Measurements from ENCODE around the gene ALG10.
"Not testable (repeated sequence)": the region's sequence is repeated elsewhere in the genome, so short reads cannot be mapped to it uniquely, and the experiment has no call there.

The ALG10 gene

DNA sequence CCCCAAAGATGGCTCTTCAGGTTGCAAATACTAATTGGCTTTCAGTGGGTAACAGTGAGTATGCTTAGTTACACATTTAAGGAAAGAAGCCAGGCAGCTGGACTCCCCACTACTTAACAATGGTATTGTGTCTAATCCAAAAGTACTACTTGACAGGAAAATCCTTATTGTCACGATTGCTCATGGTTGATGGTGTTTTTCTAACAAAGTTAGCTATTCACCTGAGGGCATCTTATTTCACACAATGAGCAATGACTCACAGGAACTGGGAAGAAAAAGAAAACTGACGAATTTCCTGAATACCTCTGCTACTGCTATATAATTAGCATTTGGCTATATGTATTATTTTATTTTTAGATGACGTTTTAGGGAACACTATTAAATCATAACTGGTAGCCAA, 33.4 kb upstream of the ALG10 start:
- Histone ChIP-seq H3K9ac (ENCODE audit: low read depth, low read length) (no peak overlapping the region), H3K27ac (ENCODE audit: low read length) (no peak overlapping the region), H3K9me3 (ENCODE audit: insufficient read depth, low read length, severe bottlenecking) (no peaks in the 10 kb centered on the region), H3K4me2 (ENCODE audit: insufficient read depth, low read length) (no peak overlapping the region), H2AFZ (ENCODE audit: low read depth, low read length) (no peak overlapping the region), H3K36me3 (ENCODE audit: insufficient read depth, low read length) (no peaks in the 10 kb centered on the region), H3K27me3 (ENCODE audit: insufficient read depth, low read length, poor library complexity) (no peaks in the 10 kb centered on the region), H3K79me2 (ENCODE audit: insufficient read depth, low read length) (no peaks in the 10 kb centered on the region), H4K20me1 (ENCODE audit: insufficient read depth, low read length) (no peaks in the 10 kb centered on the region), H3K4me1 (ENCODE audit: insufficient read depth, low read length) (no peaks in the 10 kb centered on the region), H3K4me3 (ENCODE audit: low read depth in 1 of 2, low read length in 2 of 2) (no peak overlapping the region)
- ATAC-seq (ENCODE audit: insufficient read depth, low read depth) (no peak), DNase-seq (no peak)
- TF ChIP-seq, protein P1, sequence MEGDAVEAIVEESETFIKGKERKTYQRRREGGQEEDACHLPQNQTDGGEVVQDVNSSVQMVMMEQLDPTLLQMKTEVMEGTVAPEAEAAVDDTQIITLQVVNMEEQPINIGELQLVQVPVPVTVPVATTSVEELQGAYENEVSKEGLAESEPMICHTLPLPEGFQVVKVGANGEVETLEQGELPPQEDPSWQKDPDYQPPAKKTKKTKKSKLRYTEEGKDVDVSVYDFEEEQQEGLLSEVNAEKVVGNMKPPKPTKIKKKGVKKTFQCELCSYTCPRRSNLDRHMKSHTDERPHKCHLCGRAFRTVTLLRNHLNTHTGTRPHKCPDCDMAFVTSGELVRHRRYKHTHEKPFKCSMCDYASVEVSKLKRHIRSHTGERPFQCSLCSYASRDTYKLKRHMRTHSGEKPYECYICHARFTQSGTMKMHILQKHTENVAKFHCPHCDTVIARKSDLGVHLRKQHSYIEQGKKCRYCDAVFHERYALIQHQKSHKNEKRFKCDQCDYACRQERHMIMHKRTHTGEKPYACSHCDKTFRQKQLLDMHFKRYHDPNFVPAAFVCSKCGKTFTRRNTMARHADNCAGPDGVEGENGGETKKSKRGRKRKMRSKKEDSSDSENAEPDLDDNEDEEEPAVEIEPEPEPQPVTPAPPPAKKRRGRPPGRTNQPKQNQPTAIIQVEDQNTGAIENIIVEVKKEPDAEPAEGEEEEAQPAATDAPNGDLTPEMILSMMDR (IDR thresholded peaks at IDR 0.05; ENCODE audit: borderline replicate concordance, extremely low read depth, low read length, poor library complexity, severe bottlenecking) = no peak
- TF ChIP-seq EZH2 (IDR thresholded peaks at IDR 0.05; ENCODE audit: borderline replicate concordance, low read depth, low read length, severe bottlenecking) = no peak

DNA sequence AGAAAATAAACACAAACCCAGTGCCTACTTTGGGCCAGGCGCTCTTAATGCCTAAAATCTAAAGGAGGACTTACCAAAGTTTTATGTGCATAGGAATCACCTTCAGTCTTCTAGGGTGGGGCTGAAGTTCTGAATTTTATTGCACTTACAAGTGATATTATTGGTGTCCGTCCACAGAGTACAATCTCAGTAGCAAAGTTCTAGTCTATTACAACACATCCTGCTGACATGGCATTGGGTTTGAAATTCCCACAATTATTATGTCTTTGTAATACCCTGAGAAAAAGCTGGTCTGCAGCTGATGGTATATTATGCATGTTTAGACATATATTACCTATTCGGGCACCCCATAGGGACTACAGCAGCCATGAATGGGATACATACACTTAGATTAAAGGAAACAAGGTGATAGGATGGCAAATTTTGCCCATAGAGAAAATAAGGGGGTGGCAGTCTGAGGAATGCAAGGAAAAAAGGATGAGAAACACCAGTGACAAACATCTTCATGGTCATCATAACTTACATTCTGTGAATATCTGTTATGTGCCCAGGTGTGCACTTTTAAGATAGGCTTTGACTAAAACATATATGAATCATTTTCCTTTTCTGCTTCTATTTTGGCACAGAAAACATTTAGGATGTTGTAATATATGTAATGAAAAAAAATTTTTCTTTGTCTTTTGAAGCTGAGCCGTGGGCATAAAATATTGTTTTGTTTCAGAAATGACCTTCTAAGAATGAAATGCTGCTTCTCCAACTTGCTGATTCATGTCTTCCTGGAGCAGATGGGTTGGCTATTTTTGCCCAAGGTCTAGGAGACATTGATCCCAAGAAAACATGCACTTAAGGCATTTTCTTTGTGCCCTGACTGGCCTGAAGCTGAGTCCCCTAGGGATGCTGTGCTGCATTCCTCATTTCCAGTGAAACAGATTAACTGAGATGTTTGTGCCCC, 27.2 kb upstream of the ALG10 start:
- TF ChIP-seq EZH2 (IDR thresholded peaks at IDR 0.05; ENCODE audit: borderline replicate concordance, low read depth, low read length, severe bottlenecking) = no peak
- TF ChIP-seq, protein P1 (IDR thresholded peaks at IDR 0.05; ENCODE audit: borderline replicate concordance, extremely low read depth, low read length, poor library complexity, severe bottlenecking) = no peak
- Histone ChIP-seq H3K79me2 (ENCODE audit: insufficient read depth, low read length) (no peaks in the 10 kb centered on the region), H3K4me3 (ENCODE audit: low read depth in 1 of 2, low read length in 2 of 2) (no peak overlapping the region), H3K27ac (ENCODE audit: low read length) (no peak overlapping the region), H3K36me3 (ENCODE audit: insufficient read depth, low read length) (no peaks in the 10 kb centered on the region), H3K9ac (ENCODE audit: low read depth, low read length) (no peak overlapping the region), H3K27me3 (ENCODE audit: insufficient read depth, low read length, poor library complexity) (no peaks in the 10 kb centered on the region), H2AFZ (ENCODE audit: low read depth, low read length) (no peak overlapping the region), H4K20me1 (ENCODE audit: insufficient read depth, low read length) (no peaks in the 10 kb centered on the region), H3K4me2 (ENCODE audit: insufficient read depth, low read length) (no peak overlapping the region), H3K9me3 (ENCODE audit: insufficient read depth, low read length, severe bottlenecking) (no peaks in the 10 kb centered on the region), H3K4me1 (ENCODE audit: insufficient read depth, low read length) (no peaks in the 10 kb centered on the region)
- DNase-seq (no peak), ATAC-seq (ENCODE audit: insufficient read depth, low read depth) (no peak)

DNA sequence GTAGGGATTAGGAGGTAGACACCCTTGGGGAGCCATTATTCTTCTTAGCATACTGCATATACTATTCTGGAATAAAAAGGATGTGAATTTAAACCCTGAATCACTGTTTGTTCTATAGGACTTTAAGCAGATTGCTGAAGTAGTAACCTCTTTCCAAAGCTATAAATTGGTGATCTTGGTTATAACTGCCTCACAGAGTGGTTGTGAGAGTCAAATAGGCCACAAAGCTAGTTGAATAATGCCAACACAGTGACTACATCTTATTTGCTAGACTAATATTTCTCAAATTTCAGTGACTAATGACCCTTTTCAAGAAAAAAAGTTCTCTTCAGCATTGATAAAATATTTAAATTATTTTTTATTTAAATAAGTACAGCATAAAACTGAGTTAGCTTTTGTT, 13.5 kb upstream of the ALG10 start:
- not testable (repeated sequence) for ATAC-seq (ENCODE audit: insufficient read depth, low read depth); H2AFZ ChIP-seq (ENCODE audit: low read depth, low read length); H3K27me3 ChIP-seq (ENCODE audit: insufficient read depth, low read length, poor library complexity); H3K27ac ChIP-seq (ENCODE audit: low read length); H3K9me3 ChIP-seq (ENCODE audit: insufficient read depth, low read length, severe bottlenecking); H3K36me3 ChIP-seq (ENCODE audit: insufficient read depth, low read length); H3K4me1 ChIP-seq (ENCODE audit: insufficient read depth, low read length); H3K4me3 ChIP-seq (ENCODE audit: low read depth in 1 of 2, low read length in 2 of 2); DNase-seq; H3K4me2 ChIP-seq (ENCODE audit: insufficient read depth, low read length); H3K79me2 ChIP-seq (ENCODE audit: insufficient read depth, low read length); H4K20me1 ChIP-seq (ENCODE audit: insufficient read depth, low read length); H3K9ac ChIP-seq (ENCODE audit: low read depth, low read length)

DNA sequence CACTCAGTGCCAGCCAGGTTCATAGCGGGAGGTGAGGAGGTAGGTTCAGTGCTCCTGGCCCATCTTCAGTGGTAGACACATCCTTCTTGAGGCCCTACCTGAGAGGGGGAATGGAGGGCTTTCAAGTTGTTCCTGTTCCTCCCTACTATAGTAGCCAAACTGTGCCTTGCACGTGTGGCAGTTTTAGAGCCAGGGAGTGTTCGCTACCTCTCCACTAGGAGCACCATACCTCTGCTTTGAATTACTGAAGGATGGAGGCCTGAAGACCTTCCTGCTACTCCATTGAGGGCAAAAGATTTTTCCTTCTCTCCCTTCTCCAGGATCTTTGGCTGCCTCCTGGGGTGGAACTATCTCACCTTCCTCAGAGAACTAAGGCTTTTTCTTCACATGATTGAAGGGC, 5.9 kb upstream of the ALG10 start:
- no peaks in the 10 kb centered on the region for H3K79me2 ChIP-seq (ENCODE audit: insufficient read depth, low read length)
- H3K4me2 ChIP-seq (ENCODE audit: insufficient read depth, low read length) = no peak overlapping the region
- no peaks in the 10 kb centered on the region for H4K20me1 ChIP-seq (ENCODE audit: insufficient read depth, low read length)
- peaks cover 5% of the 10 kb centered on the region for H3K4me1 ChIP-seq (ENCODE audit: insufficient read depth, low read length)
- ATAC-seq (ENCODE audit: insufficient read depth, low read depth) = no peak
- H3K27me3 ChIP-seq (ENCODE audit: insufficient read depth, low read length, poor library complexity) = no peaks in the 10 kb centered on the region
- no peak overlapping the region for H3K27ac ChIP-seq (ENCODE audit: low read length)
- H3K4me3 ChIP-seq (ENCODE audit: low read depth in 1 of 2, low read length in 2 of 2) = no peak overlapping the region
- no peak overlapping the region for H3K9ac ChIP-seq (ENCODE audit: low read depth, low read length)
- no peaks in the 10 kb centered on the region for H3K9me3 ChIP-seq (ENCODE audit: insufficient read depth, low read length, severe bottlenecking)
- DNase-seq = no peak
- no peak overlapping the region for H2AFZ ChIP-seq (ENCODE audit: low read depth, low read length)
- no peaks in the 10 kb centered on the region for H3K36me3 ChIP-seq (ENCODE audit: insufficient read depth, low read length)
- no peak for TF ChIP-seq EZH2 (IDR thresholded peaks at IDR 0.05; ENCODE audit: borderline replicate concordance, low read depth, low read length, severe bottlenecking)
- TF ChIP-seq, protein P1 (IDR thresholded peaks at IDR 0.05; ENCODE audit: borderline replicate concordance, extremely low read depth, low read length, poor library complexity, severe bottlenecking) = no peak
